GM21723 (cell line): Measurements from ENCODE around the gene NARS2.
"Not testable (repeated sequence)": the region's sequence is repeated elsewhere in the genome, so short reads cannot be mapped to it uniquely, and the experiment has no call there.

ENCODE experiments used
- ATAC-seq: cut with Tn5 transposase; IDR thresholded peaks from one replicate; pipeline ENCODE4 v1.9.1; 2021; ENCODE audit warnings: mild to moderate bottlenecking, moderate library complexity; ENCODE audit not compliant: unreplicated experiment

The NARS2 gene

DNA sequence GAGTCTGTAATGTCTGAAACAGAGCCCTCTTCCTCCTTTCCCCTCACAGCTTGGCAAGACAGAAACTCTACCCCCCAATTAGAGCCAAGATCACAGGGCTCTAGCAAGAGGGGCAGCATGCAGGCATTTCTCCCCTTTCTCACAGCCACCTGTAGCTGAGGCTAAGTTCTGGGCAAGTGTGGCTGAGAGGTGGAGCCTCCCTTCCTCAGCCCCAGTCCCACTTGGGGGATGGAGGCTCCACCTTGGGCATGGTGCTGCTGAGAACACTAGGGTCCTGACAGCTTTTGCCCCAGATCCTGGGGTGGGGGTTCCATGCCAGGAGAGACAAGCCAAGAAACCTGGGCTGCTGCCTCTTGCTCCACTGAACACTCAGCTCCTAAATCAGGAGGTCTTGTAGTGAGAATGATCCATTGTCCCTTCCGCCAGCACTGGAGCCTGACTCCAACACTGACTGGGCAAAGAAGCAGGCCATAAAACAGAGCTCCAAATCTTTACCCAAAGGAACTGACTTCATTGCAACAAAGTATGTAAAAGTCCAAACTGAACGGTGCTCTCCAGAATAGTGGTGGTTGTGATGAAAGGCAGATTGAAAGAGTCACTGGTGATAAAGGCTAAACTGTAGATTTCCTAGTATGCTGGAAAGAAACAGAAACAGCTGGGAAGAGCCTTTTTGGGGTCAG lies 25.6 kb downstream of the NARS2 start:
- no peak for ATAC-seq

DNA sequence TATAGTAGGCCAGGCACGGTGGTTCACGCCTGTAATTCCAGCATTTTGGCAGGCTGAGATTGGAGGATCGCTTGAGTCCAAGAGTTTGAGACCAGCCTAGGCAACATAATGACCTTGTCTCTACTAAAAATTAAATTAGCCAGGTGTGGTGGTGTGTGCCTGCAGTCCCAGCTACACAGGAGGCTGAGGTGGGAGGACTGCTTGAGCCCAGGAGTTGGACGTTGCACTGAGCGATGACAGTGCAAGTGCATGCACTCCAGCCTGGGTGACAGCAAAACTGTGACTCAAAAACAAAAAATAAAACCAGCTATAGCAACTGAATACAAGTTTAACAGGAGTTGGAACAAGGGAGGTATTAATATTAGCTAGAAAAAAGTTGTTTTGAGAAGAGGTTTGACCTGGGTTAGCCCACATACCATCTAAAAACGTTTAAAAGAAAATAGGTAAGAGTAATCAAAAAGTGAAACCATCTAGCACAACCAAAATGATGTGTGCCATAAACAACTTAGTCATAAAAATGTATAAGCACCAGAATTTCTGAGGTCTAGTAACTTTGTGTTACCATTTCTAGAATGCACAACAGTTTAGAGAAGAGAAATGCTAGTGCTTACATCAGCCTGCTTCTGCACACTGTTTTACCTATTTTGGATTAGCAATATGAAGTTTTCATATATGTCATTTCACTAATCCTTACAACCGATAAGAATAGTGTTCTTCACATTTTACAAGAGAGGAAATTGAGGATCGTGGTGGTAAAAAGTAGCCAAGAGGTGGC lies 26.5 kb downstream of the NARS2 start:
- no peak for ATAC-seq

DNA sequence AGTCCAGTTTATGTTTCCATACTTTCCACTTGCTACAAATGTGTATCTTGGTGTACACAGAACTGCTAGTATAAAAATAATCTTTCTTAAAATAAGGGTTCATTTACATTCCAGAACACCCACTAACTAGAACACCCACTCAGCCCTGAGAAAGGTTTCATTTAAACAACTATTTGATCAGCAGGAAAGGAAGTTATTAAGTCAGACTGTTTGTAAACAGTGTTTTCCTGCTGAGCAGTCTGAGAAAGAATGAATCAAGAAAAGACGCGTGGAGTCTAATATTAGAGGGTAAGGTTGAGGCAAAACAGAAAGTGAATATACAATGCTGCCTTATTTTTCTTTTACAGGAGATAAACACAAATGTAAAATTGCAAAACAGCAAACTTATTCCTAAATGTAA lies 32.7 kb downstream of the NARS2 start:
- peak; percentile 83 for ATAC-seq

DNA sequence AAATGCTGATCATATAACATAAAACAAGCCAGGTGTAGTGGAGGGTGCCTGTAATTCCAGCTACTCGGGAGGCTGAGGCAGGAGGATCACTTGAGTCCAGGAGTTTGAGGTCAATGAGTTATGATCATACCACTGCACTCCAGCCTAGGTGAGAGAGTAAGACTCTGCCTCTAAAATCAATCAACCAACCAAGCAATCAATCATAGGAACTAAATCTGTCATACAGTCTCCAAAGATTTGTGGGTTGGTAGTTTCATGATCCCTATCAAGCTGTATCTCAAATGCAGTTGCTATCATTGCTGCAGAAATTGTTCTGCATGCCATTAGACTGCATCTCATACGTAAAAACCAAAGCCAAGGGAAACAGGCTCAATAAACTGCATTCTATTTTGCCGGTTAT lies 33.1 kb downstream of the NARS2 start:
- ATAC-seq, result no peak

DNA sequence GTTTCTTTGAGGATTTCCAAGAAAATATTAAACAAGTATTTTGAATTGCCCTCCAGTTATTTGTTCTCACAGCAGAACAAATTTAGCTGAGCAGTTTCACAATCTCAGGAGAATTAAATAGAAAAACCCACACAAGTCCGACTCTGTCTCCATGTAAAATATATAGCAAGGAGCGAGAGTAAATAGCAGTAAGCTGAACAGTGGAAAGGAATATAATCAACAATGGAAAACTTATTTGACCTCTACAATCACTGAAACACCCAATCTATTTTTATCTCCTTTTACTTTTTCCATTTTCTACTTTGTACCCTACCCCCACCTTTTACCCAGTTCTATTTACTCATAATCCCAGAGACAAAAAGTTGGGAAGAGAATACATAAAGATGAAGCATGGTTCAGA lies 34.4 kb downstream of the NARS2 start:
- ATAC-seq, result no peak

DNA sequence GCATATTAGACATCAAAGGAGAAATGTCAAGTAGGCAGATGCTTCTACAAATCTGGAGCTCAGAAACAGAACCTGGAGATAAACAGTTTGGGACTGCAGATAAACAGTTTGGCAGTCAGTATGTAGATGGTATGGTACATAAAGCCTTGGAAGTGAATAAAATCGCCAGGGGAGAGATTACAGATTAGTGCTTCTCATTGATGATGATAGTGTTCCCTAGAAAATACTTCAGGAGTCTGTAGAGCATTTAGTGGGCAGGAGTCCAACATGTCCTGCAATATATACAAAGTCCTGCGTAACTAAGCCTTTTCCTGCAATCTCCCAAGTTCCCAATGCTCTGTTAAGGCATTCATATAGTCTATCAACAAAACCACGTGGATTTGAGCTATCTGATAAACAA lies 35.2 kb downstream of the NARS2 start:
- ATAC-seq, result no peak

DNA sequence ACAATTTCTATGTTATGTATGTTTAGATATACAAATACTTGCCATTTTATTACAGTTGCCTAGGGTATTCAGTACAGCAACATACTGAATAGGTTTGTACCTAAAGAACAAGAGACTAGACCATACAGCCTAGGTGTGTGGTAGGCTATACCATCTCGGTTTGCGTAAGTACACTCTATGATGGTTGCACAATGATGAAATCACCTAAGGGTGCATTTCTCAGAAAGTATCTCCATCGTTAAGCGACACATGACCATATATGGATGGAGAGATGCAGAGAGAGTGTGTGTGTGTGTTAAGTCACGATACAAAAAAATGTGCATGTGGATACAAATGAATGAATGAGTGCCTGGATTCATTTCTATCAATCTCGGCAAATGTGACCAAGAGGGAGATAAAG lies 37.7 kb downstream of the NARS2 start:
- no peak for ATAC-seq

DNA sequence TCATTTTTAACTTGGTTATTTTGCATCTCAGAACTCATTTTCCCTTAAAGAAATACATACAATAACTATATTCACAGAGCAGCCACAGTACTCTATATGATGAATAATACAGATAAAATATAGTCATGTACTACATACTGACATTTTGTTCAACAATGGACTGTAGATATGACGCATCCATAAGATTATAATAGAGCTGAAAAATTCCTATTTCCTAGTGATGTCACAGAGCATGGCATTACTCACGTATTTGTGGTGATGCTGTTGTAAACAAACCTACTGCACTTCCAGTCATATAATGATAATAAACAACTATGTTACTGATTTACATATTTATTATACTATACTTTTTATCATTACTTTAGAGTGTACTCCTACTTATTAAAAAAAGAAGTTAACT lies 38.7 kb downstream of the NARS2 start:
- ATAC-seq, result no peak

DNA sequence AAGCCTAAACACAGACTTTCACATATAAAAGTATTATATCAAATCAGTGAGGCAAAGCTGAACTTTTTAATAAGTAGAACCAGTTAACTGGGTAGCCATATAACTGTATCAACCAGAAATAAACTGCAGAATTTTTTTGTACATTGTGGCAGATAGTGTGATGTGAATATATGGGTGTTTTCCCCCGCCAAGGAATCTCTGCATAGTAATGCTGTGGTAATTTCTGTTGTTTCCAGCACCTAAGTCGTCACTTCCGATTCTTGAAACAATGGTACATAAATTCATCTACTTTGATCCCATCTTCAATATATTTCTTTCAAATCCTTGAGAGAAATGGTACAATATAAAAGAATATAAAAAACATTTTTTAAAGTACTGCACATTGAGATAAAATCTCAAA lies 39.6 kb downstream of the NARS2 start:
- ATAC-seq, result peak; percentile 43

DNA sequence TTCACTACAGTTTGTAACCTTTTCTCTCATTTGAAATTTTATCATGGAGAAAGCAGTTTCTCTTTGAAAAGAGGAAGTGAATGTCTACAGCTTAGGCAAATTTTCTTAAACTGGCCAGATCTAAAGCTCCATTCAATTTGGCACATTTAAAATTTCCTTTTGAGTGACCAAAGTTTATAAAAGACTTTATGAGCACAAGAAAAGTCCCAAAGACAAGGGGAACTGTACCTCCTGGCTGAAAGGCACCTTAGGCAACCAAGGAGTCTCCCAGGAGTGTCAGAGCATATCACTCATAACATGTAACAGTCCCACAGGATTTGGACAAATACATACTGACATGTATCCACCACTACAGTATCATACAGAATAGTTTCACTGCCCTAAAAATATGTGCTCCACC lies 41.3 kb downstream of the NARS2 start:
- ATAC-seq, result peak; percentile 81

DNA sequence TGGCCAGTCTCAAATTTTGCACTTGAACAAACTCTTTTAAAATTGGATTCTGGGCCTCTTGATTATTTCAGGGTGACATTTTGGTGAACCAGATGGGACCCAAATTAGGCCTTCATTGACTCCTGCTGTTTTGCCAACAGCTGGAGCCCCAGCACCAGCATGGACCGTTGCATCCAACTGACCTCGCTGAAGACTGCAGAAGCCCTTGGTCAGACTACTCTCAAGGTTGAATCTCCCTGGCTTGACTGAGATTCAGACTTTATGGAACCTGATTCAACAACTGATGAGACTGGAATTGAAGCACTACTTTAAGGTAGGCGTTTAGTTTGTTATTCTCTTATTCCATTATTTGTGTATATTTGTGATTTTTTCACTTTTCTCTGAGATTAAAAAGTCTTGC lies 41.7 kb downstream of the NARS2 start:
- ATAC-seq, result peak; percentile 36

DNA sequence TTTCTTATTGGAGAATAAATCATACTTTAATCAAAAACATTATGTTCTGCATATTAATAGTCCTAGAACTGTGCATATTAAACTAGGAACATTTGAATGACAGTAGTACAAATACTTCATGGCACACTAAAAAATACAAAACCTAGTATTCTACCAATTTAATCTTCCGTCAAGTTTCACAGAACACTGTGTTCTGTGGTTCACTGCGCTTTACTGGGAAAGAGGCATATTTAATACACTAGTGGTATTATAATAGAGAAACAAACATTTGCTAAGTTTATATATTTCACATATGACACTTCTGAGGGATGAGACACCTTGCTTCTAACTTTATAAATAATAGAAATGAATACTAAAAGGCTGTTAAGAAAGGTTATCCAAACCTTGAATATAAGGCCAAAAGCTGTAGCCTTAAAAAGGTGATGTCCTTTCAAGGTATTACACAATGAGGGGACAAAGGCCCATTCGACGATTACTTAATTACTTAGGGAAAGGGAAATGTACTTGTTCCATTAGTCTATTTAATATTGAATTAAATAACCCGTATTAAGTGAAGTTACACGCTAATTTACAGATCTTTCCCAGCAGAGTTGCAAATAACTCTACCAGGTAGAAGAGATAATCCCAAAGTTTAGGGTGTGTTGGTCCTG lies 48.0 kb downstream of the NARS2 start:
- no peak for ATAC-seq

DNA sequence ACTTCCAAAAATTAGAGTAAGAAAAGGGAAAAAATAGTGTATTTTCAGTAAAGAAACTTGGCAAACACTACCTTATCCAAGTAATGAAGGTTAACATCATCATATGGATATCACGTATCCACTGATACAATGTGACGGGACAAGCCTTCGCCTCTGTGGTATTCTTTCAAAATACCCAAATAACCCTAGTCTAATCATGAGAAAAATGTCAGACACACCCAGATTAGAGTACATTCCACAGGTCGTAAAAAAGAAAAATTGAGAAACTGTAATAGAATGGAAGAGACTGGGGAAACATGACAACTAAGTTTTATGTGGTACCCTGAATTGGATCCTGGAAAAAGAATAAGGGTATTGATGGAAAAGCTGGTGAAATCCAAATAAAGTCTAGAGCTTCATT lies 48.9 kb downstream of the NARS2 start:
- ATAC-seq, result no peak

DNA sequence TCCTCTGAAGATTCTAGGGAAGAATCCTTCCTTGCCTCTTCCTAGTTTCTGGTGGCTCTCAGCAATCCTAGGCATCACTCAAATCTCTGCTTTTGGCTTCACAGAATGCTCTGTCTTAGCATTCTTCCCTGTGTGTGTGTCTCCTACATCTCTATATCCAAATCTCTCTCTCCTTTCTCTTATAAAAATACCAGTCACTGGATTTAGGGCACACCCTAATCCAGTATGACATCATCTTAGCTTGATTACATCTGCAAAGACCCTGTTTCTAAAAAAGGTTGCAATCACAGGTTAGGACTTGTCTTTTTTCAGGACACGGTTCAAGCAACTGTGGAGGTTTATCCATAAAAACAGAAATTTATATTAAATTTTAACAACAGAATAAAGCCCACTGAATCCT lies 54.4 kb downstream of the NARS2 start:
- no peak for ATAC-seq

DNA sequence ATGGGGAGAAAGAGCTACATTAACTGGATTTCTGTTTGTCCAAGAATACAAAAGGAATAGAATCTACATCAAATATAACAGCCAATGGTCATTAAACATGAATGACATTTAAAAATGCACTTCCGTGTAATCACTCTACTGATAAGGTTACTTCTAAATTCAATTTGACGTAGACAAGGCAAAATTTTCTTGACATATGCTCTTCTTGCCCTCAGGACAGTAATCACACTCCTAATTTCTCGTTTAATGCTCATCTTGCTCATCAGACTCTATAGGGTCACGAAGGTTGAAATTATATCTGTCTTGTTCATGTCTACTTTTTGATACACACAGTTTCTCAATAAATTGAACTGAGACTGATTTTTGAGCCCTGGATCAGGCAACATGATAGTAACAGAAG lies 58.4 kb downstream of the NARS2 start:
- ATAC-seq, result no peak

DNA sequence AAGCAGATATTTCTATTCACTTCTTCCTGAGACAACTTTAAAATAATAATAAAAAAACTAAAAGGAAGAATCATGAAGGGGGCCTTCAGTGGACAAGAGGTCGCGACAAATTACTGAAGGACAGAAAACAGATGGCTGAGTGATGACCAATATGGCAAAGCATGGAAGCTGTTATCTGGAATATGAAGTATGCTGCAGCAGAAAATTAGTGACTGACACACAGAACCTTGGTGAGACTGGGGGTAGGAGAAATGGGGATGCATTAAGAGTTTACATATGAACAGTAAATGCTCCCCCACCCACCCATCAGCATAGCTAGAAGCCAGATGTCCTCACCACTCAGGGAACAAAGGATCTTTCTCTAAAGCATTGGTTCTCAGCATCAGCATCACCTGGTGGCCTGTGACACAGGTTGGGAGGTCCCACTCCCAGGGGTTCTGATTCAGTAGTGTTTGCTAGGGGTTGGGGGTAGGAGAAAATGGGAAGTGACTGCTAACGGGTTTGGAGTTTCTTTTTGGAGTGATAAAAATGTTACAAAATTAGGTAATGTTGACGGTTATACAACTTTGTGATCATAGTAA lies 59.7 kb downstream of the NARS2 start:
- ATAC-seq, result no peak

DNA sequence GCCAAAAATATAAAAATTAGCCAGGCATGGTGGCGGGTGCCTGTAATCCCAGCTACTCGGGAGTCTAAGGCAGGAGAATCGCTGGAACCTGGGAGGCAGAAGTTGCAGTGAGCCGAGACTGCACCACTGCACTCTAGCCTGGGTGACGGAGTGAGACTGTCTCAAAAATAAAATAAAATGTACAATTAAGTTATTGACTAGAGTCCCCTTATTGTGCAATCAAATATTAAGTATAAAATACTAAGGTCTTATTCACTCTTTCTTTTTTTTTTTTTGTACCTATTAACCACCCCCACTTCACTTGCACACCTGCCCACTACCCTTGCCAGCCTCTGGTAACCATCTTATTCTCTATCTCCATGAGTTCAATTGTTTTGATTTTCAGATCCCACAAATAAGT lies 61.6 kb downstream of the NARS2 start:
- ATAC-seq, result not testable (repeated sequence)

DNA sequence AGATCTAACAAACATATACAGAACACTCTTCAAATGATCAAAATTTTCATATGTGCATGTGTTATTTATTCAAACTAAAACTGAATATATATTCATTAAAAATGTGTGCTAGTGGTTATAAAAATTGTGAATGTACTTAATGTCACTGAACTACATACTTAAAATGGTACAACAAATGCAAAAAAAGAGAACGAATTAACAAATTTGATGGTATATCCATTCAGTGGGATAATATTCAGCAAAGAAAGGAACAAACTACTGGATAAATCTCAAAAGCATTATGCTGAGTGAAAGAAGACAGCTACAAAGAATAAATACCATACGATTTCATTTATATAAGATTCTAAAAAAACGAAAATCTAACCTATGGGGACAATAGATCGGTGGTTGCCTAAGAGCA lies 64.1 kb downstream of the NARS2 start:
- no peak for ATAC-seq

DNA sequence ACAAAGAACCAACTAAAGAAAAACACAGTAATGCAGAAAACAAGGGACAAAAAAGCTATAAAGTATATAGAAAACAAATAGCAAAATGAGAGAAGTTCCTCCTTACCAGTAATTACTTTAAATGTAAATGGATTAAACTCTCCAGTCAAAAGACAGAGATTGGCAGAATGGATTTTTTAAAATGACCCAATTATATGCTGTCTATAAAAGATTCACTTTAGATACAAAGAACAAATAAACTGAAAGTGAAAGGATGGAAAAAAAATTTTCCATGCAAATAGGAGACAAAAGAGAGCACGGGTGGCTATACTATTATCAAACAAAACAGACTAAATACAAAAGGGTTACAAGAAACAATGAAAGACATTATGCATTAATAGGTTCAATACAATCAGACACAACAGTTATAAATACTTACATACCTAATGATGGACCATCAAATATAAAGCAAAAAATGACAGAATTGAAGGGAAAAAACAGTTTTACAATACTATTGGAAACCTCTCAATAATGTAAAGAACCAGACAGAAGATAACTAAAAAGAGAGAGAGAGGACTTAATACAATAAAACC lies 64.6 kb downstream of the NARS2 start:
- no peak for ATAC-seq

DNA sequence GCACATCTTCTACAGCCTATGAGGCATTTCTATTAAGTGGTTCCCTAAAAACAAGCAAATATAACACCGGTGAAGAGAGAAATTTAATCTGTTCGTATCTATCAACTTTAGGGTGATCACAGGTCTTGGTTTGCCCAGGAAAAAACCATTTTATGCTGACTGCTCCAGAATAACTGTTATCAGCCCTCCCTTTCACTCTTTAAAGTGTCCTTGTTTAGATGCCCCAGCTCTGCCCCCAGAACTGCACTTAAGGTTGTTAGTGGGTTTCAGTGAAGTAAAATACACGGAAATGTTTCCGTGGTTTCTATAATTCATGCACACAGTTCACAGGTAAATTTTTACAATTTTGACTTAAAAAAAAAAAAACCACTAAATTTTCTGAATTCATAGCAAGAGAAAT lies 70.0 kb downstream of the NARS2 start:
- ATAC-seq, result no peak

DNA sequence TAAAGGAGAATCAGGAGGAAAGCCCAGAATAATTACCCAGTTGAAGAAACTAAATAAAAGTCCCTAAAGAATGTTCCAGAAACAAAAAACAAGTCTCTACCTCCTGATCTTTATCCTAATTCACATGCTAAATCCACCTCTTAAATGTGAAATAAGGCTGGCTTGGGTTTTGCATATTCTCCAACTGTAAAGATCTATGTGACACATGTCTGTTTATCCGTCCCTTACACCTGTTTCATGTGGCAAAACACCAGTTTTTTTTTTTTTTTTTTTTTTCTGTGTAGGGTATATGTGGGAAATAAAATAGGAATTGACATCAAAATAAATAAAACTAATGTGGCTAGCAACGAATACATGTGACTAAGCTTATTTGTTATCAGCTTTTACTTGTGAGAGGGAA lies 70.5 kb downstream of the NARS2 start:
- ATAC-seq, result no peak

DNA sequence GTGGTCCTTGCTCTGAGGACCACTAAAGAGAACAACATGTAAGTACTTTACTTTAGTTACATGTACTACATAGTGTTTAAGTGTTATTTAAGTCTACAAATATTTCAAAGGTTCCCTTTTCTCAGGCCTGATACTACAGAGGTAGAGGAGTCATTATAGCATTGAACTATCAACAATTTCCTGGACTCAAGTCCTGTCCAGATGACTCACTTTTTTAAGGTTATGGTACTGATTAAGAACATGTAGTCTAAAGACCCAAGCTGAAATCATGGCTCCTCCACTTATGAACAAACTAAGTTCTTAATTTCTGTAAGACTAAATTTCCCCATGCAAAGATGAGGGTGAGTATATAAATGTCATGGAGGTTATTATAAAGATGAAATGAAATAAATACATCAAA lies 74.7 kb downstream of the NARS2 start:
- no peak for ATAC-seq
